ENCODE measurements around the gene SLC2A11. TPM values are rescaled to one million over a fixed set of nuclear protein-coding genes. Genes with fewer than 3 reads are reported as not detected.

Gene SLC2A11
- total and polyA plus RNA-seq, 12 donors, result 11.3 to 35.3 (median 20.8) TPM

GRCh38 chr22:23922921-23923320 is 65.2 kb downstream of the SLC2A11 start:
- intact Hi-C loops (cut with DNase I), result no loop called here
- H3K27me3 ChIP-seq, result no peaks in the 10 kb centered on the region
- TF ChIP-seq POLR2A (IDR thresholded peaks at IDR 0.05) (no peak), CTCF (IDR thresholded peaks at IDR 0.05) (no peak)
- no peak overlapping the region for H3K27ac ChIP-seq
- no peaks in the 10 kb centered on the region for H3K36me3 ChIP-seq (replicated peaks in 1 of 2)
- DNase-seq, result no peak
- H3K4me1 ChIP-seq (replicated peaks in 1 of 2), result peaks cover 0 to 5% of the 10 kb centered on the region in 2 donors
- no peak overlapping the region for H3K4me3 ChIP-seq
- WGBS, 4 donors, result 62 to 75% (median 75%) methylated on average over 2 of the region's 2 CpGs
- peaks cover 0 to 3% (median 0%) of the 10 kb centered on the region in 3 donors for H3K9me3 ChIP-seq (replicated peaks in 1 of 3)

GRCh38 chr22:23925020-23925606 is 67.4 kb downstream of the SLC2A11 start:
- Histone ChIP-seq H3K4me1 (replicated peaks in 1 of 2) (peaks cover 0 to 3% of the 10 kb centered on the region in 2 donors), H3K27me3 (no peaks in the 10 kb centered on the region), H3K9me3 (replicated peaks in 1 of 3) (peaks cover 0 to 3% (median 0%) of the 10 kb centered on the region in 3 donors), H3K36me3 (replicated peaks in 1 of 2) (no peaks in the 10 kb centered on the region), H3K4me3 (no peak overlapping the region), H3K27ac (no peak overlapping the region)
- DNase-seq, result peak in 1 of 7 donors; percentile 13
- intact Hi-C loops (cut with DNase I), result loop anchor here in 1 of 2 donors (5.0 kb wide), 1 partner anchor 47 kb away; the partner anchor contains the start of gene DDT
- WGBS, 4 donors, result 81 to 99% (median 95%) methylated on average over 5 to 6 of the region's 6 CpGs
- TF ChIP-seq CTCF (IDR thresholded peaks at IDR 0.05) (no peak), POLR2A (IDR thresholded peaks at IDR 0.05) (no peak)

- no peak overlapping the region for H3K27ac ChIP-seq
- peaks cover 0 to 8% (median 0%) of the 10 kb centered on the region in 3 donors for H3K9me3 ChIP-seq (replicated peaks in 1 of 3)
- intact Hi-C loops (cut with DNase I), result loop anchor here in 1 of 2 donors (5.0 kb wide), 1 partner anchor 46 kb away; the partner anchor contains the start of gene DDT
- H3K4me3 ChIP-seq, result no peak overlapping the region
- no peak for TF ChIP-seq CTCF (IDR thresholded peaks at IDR 0.05)
- no peak for TF ChIP-seq POLR2A (IDR thresholded peaks at IDR 0.05)
- no peaks in the 10 kb centered on the region for H3K4me1 ChIP-seq (replicated peaks in 1 of 2)
- no peaks in the 10 kb centered on the region for H3K27me3 ChIP-seq
- peak in 2 of 7 donors; percentile 25 to 45 for DNase-seq
- WGBS, 4 donors, result 74 to 97% (median 81%) methylated on average over 5 to 14 of the region's 14 CpGs
- no peaks in the 10 kb centered on the region for H3K36me3 ChIP-seq (replicated peaks in 1 of 2)
Observed at GRCh38 chr22:23926561-23926960, 68.9 kb downstream of the SLC2A11 start.

Small RNAs within 50 kb of the gene (small RNA-seq; reads per million reads assigned to genes)
- gene RN7SL268P, result 0 reads per million in 2 donors

Other genes with a start within 250 kb of the SLC2A11 start
- 1 to 10 TPM in 2 of 9 donors, under 1 TPM in 2, not detected in 5; 0.26 to 1.6 (median 0.80) TPM for gene DRICH1, start 225.6 kb upstream of the SLC2A11 start, total RNA-seq
- 1 to 10 TPM in 2 of 3 donors, under 1 TPM in 1; 0.51 to 6.0 (median 1.0) TPM for gene DRICH1, start 225.6 kb upstream of the SLC2A11 start, polyA plus RNA-seq
- 1 to 10 TPM in 1 of 9 donors, not detected in 8; 3.1 TPM for gene RGL4, start 166.9 kb upstream of the SLC2A11 start, total RNA-seq
- gene RGL4, start 166.9 kb upstream of the SLC2A11 start, polyA plus RNA-seq, result under 1 TPM in 2 of 3 donors, not detected in 1; 0.84 to 0.88 TPM
- 1 to 10 TPM; 1.9 to 6.1 (median 4.9) TPM for gene ZNF70, start 106.8 kb upstream of the SLC2A11 start, total RNA-seq
- 1 to 10 TPM in 2 of 3 donors, under 1 TPM in 1; 0.94 to 3.8 (median 2.7) TPM for gene ZNF70, start 106.8 kb upstream of the SLC2A11 start, polyA plus RNA-seq
- gene VPREB3, start 103.5 kb upstream of the SLC2A11 start, total RNA-seq, result 10 to 100 TPM in 4 of 9 donors, 1 to 10 TPM in 5; 2.2 to 38.7 (median 4.0) TPM
- 10 to 100 TPM; 16.7 to 42.2 (median 37.6) TPM for gene VPREB3, start 103.5 kb upstream of the SLC2A11 start, polyA plus RNA-seq
- under 1 TPM in 3 of 9 donors, not detected in 6; 0.11 to 0.26 (median 0.14) TPM for gene C22orf15, start 94.9 kb upstream of the SLC2A11 start, total RNA-seq
- gene C22orf15, start 94.9 kb upstream of the SLC2A11 start, polyA plus RNA-seq, result under 1 TPM in 2 of 3 donors, not detected in 1; 0.24 to 0.80 TPM
- 100 to 1,000 TPM in 5 of 9 donors, 10 to 100 TPM in 3, 1 to 10 TPM in 1; 4.6 to 177 (median 118) TPM for gene CHCHD10, start 89.9 kb upstream of the SLC2A11 start, total RNA-seq
- 100 to 1,000 TPM; 199 to 528 (median 520) TPM for gene CHCHD10, start 89.9 kb upstream of the SLC2A11 start, polyA plus RNA-seq
- 1 to 10 TPM in 8 of 9 donors, under 1 TPM in 1; 0.88 to 7.4 (median 4.4) TPM for gene MMP11, start 85.0 kb upstream of the SLC2A11 start, total RNA-seq
- 1 to 10 TPM in 2 of 3 donors, under 1 TPM in 1; 0.44 to 4.3 (median 1.2) TPM for gene MMP11, start 85.0 kb upstream of the SLC2A11 start, polyA plus RNA-seq
- gene SMARCB1, start 70.9 kb upstream of the SLC2A11 start, total RNA-seq, result 10 to 100 TPM; 58.2 to 95.5 (median 81.3) TPM
- 10 to 100 TPM; 41.3 to 77.0 (median 54.9) TPM for gene SMARCB1, start 70.9 kb upstream of the SLC2A11 start, polyA plus RNA-seq
- 1 to 10 TPM in 6 of 9 donors, under 1 TPM in 2, not detected in 1; 0.36 to 3.7 (median 2.3) TPM for gene DERL3, start 18.9 kb upstream of the SLC2A11 start, total RNA-seq
- gene DERL3, start 18.9 kb upstream of the SLC2A11 start, polyA plus RNA-seq, result 1 to 10 TPM; 2.7 to 4.3 (median 3.8) TPM
- gene MIF, start 36.5 kb downstream of the SLC2A11 start, total RNA-seq, result 1,000 to 10,000 TPM in 2 of 9 donors, 100 to 1,000 TPM in 7; 377 to 1,248 (median 770) TPM
- 1,000 to 10,000 TPM in 2 of 3 donors, 10 to 100 TPM in 1; 49.4 to 2,556 (median 2,290) TPM for gene MIF, start 36.5 kb downstream of the SLC2A11 start, polyA plus RNA-seq
- gene GSTT2B, start 103.3 kb downstream of the SLC2A11 start, total RNA-seq, result 100 to 1,000 TPM in 1 of 9 donors, 10 to 100 TPM in 6, 1 to 10 TPM in 2; 3.6 to 102 (median 46.8) TPM
- 100 to 1,000 TPM in 1 of 3 donors, 10 to 100 TPM in 2; 17.1 to 169 (median 51.2) TPM for gene GSTT2B, start 103.3 kb downstream of the SLC2A11 start, polyA plus RNA-seq
- 1 to 10 TPM in 4 of 9 donors, under 1 TPM in 3, not detected in 2; 0.11 to 4.2 (median 1.2) TPM for gene DDTL, start 109.0 kb downstream of the SLC2A11 start, total RNA-seq
- 1 to 10 TPM in 1 of 3 donors, under 1 TPM in 1, not detected in 1; 0.98 to 3.5 TPM for gene DDTL, start 109.0 kb downstream of the SLC2A11 start, polyA plus RNA-seq
- 100 to 1,000 TPM in 8 of 9 donors, 10 to 100 TPM in 1; 90.1 to 317 (median 148) TPM for gene DDT, start 116.6 kb downstream of the SLC2A11 start, total RNA-seq
- 100 to 1,000 TPM in 1 of 3 donors, 10 to 100 TPM in 2; 62.1 to 184 (median 95.3) TPM for gene DDT, start 116.6 kb downstream of the SLC2A11 start, polyA plus RNA-seq
- gene GSTT2, start 122.3 kb downstream of the SLC2A11 start, total RNA-seq, result 1 to 10 TPM in 5 of 9 donors, under 1 TPM in 4; 0.28 to 6.1 (median 1.0) TPM
- gene GSTT2, start 122.3 kb downstream of the SLC2A11 start, polyA plus RNA-seq, result 1 to 10 TPM in 1 of 3 donors, under 1 TPM in 2; 0.24 to 1.6 (median 0.40) TPM
- gene GSTT4, start 147.6 kb downstream of the SLC2A11 start, total RNA-seq, result not detected
- gene GSTT4, start 147.6 kb downstream of the SLC2A11 start, polyA plus RNA-seq, result not detected
- gene CABIN1, start 153.4 kb downstream of the SLC2A11 start, total RNA-seq, result 10 to 100 TPM; 20.0 to 63.8 (median 42.3) TPM
- 10 to 100 TPM; 15.4 to 80.9 (median 80.2) TPM for gene CABIN1, start 153.4 kb downstream of the SLC2A11 start, polyA plus RNA-seq

All from adrenal gland (tissue), 12 donors.